IMR-90 (cell line): ENCODE results near the gene C6orf89. TPM values are rescaled to one million over a fixed set of nuclear protein-coding genes. Genes with fewer than 3 reads are reported as not detected.
A peak's percentile ranks its signal among the peaks of the same experiment; 100 is the strongest.

ENCODE experiments used
- ATAC-seq: fragments of 200-7000 bp; cut with Tn5 transposase; 2 replicates; pipeline ENCODE4 v1.9.1; 2020; ENCODE audit warnings: low read depth, mild to moderate bottlenecking, moderate library complexity
- BruUV-seq: library from RNA; stranded (reverse); fragments of 400-500 nt; replicated peaks from 2 replicates; lab custom pipeline; 2021; lab: Mats Ljungman, UMichigan
- CTCF ChIA-PET: fragments of 300-600 bp; formaldehyde crosslinking; extraction: SDS; loops from one replicate; lab custom pipeline; 2021; ENCODE audit warnings: antibody characterized with exemption; lab: Yijun Ruan, JAX
- POLR2A ChIA-PET: fragments of 300-600 bp; sonication (Branson Sonifier 250); formaldehyde crosslinking; loops from one replicate; lab custom pipeline; 2022; ENCODE audit warnings: antibody characterized with exemption; ENCODE audit not compliant: unreplicated experiment; lab: Charles Lee
- DNase-seq: peaks from one replicate; pipeline ENCODE4 v3.0.0; 2013
- H2AFZ ChIP-seq: replicated peaks from 2 replicates; pipeline ENCODE3; 2013; ENCODE audit warnings: low read length, mild to moderate bottlenecking; ENCODE audit not compliant: poor library complexity
- H2AK5ac ChIP-seq: 2 replicates; pipeline ENCODE4 v1.6.1; 2013; ENCODE audit warnings: low read depth, low read length, inconsistent platforms
- H2AK9ac ChIP-seq: replicated peaks from 2 replicates; pipeline ENCODE3; 2013; ENCODE audit warnings: mild to moderate bottlenecking, low read depth, low read length, moderate library complexity; ENCODE audit not compliant: poor library complexity
- H2BK120ac ChIP-seq: 2 replicates; pipeline ENCODE4 v1.6.1; 2013; ENCODE audit warnings: low read depth, low read length, inconsistent platforms
- H2BK15ac ChIP-seq: 3 replicates; pipeline ENCODE4 v1.6.1; 2013; ENCODE audit warnings: low read depth, low read length, inconsistent platforms
- H2BK20ac ChIP-seq: 2 replicates; pipeline ENCODE4 v1.6.1; 2013; ENCODE audit warnings: low read depth, mild to moderate bottlenecking, inconsistent platforms, low read length, moderate library complexity
- H2BK5ac ChIP-seq: 2 replicates; pipeline ENCODE4 v1.6.1; 2013; ENCODE audit warnings: mild to moderate bottlenecking, low read depth, low read length, inconsistent platforms; ENCODE audit not compliant: poor library complexity, severe bottlenecking
- H3K14ac ChIP-seq: replicated peaks from 2 replicates; pipeline ENCODE4 v1.6.1; 2013; ENCODE audit warnings: low read depth, low read length, inconsistent platforms
- H3K18ac ChIP-seq: 2 replicates; pipeline ENCODE4 v1.6.1; 2013; ENCODE audit warnings: low read depth, low read length, control low read depth
- H3K23ac ChIP-seq: 2 replicates; pipeline ENCODE4 v1.6.1; 2013; ENCODE audit warnings: low read depth, low read length, inconsistent platforms
- H3K27ac ChIP-seq: 2 replicates; pipeline ENCODE4 v1.5.1; 2013; ENCODE audit warnings: mild to moderate bottlenecking, control low read depth, low read length; ENCODE audit not compliant: insufficient read depth
- H3K27me3 ChIP-seq: 2 replicates; pipeline ENCODE4 v1.6.1; 2013; ENCODE audit warnings: low read length; ENCODE audit not compliant: control insufficient read depth, insufficient read depth
- H3K36me3 ChIP-seq: 2 replicates; pipeline ENCODE4 v1.6.1; 2013; ENCODE audit warnings: low read length, mixed read lengths; ENCODE audit not compliant: control insufficient read depth, insufficient read depth
- H3K4ac ChIP-seq: 2 replicates; pipeline ENCODE4 v1.6.1; 2013; ENCODE audit warnings: low read depth, low read length, inconsistent platforms
- H3K4me1 ChIP-seq: 2 replicates; pipeline ENCODE4 v1.6.1; 2013; ENCODE audit warnings: low read length, mixed read lengths; ENCODE audit not compliant: control insufficient read depth, insufficient read depth
- H3K4me2 ChIP-seq: 2 replicates; pipeline ENCODE4 v1.6.1; 2013; ENCODE audit warnings: low read depth, mild to moderate bottlenecking, control low read depth, low read length, moderate library complexity
- H3K4me3 ChIP-seq: 2 replicates; pipeline ENCODE4 v1.5.1; 2013; ENCODE audit warnings: low read depth, mild to moderate bottlenecking, control low read depth, low read length, moderate library complexity; ENCODE audit not compliant: insufficient read depth
- H3K56ac ChIP-seq: 2 replicates; pipeline ENCODE4 v1.6.1; 2013; ENCODE audit warnings: low read length, inconsistent platforms; ENCODE audit not compliant: insufficient read depth; ENCODE audit errors: extremely low read depth
- H3K79me1 ChIP-seq, 2 experiments: 2 replicates each; pipeline ENCODE4 v1.6.1; 2013; ENCODE audit warnings: low read length in 2 of 2, inconsistent platforms in 1 of 2, low read depth in 1 of 2
- H3K9ac ChIP-seq: 2 replicates; pipeline ENCODE4 v1.6.1; 2013; ENCODE audit warnings: low read depth, low read length, control low read depth
- H3K9me1 ChIP-seq: 2 replicates; pipeline ENCODE4 v1.6.1; 2013; ENCODE audit warnings: low read length, inconsistent platforms; ENCODE audit not compliant: insufficient read depth
- H3K9me3 ChIP-seq: 2 replicates; pipeline ENCODE4 v1.6.1; 2013; ENCODE audit warnings: low read length; ENCODE audit not compliant: control insufficient read depth, insufficient read depth
- H4K20me1 ChIP-seq: 2 replicates; pipeline ENCODE4 v1.6.1; 2013; ENCODE audit warnings: low read length, inconsistent platforms; ENCODE audit not compliant: insufficient read depth
- H4K5ac ChIP-seq: 2 replicates; pipeline ENCODE4 v1.6.1; 2013; ENCODE audit warnings: mild to moderate bottlenecking, low read depth, low read length, control low read depth
- H4K8ac ChIP-seq, 2 experiments: 2 replicates each; pipeline ENCODE4 v1.6.1; 2013; ENCODE audit warnings: low read depth in 2 of 2, low read length in 2 of 2, control low read depth in 1 of 2, inconsistent platforms in 1 of 2
- H4K91ac ChIP-seq: 2 replicates; pipeline ENCODE4 v1.6.1; 2013; ENCODE audit warnings: low read depth, low read length, inconsistent platforms; ENCODE audit not compliant: insufficient read depth
- CEBPB ChIP-seq: IDR thresholded peaks from 2 replicates; pipeline ENCODE4 v1.6.1; 2012; ENCODE audit warnings: low read depth, low read length, improper control_type of control experiment
- CHD1 ChIP-seq: IDR thresholded peaks from 2 replicates; pipeline ENCODE4 v1.6.1; 2012; ENCODE audit warnings: low read depth, low read length, improper control_type of control experiment
- FOS ChIP-seq: fragments of 150-350 bp; IDR thresholded peaks from 2 replicates; pipeline ENCODE4 v1.6.1; 2016; ENCODE audit warnings: low read depth, low read length
- WGBS, 2 experiments: methylation state at CpG; one replicate each; pipeline versions ENCODE4 v1.1.5 to v1.1.7; 2013; ENCODE audit warnings: missing lambda C conversion rate in 2 of 2; ENCODE audit not compliant: insufficient read length in 1 of 2; ENCODE audit errors: extremely low coverage in 2 of 2; 5-methylcytosine and 5-hydroxymethylcytosine counted together
- dilution Hi-C: fragments of 300-500 bp; cut with HindIII; formaldehyde crosslinking; loops from one replicate; pipeline ENCODE4 v1.14.3; 2018; ENCODE audit warnings: low sequenced_read_pairs; ENCODE audit not compliant: unreplicated experiment
- in situ Hi-C: fragments of 300-500 bp; cut with MboI; formaldehyde crosslinking; loops from 3 replicates; pipeline ENCODE4 v1.14.3; 2019; ENCODE audit warnings: low sequenced_read_pairs, inconsistent platforms, mixed read lengths
- intact Hi-C: fragments of 100-400 bp; cut with micrococcal nuclease; formaldehyde crosslinking; loops from 2 replicates; pipeline ENCODE4 v1.10.0; 2022
- polyA plus RNA-seq, 3 experiments: library from polyadenylated mRNA; depleted of rRNA; stranded (reverse); fragments of >200 nt; gene quantifications; 2 replicates each; pipeline ENCODE4 v1.2.3, GENCODE V29; 2012; ENCODE audit warnings: low replicate concordance in 1 of 3
- total RNA-seq: library from RNA; depleted of rRNA; stranded (reverse); fragments of >200 nt; gene quantifications from 2 replicates; pipeline ENCODE4 v1.2.3, GENCODE V29; 2012

The C6orf89 gene
- total and polyA plus RNA-seq, 2 of the 4 experiments (the other 2 are of a cell fraction): 30.8 to 52.3 TPM

- H3K9me3 ChIP-seq: no peaks in the 10 kb centered on the region
- no peak overlapping the region for H3K18ac ChIP-seq
- H4K20me1 ChIP-seq: peaks cover 18% of the 10 kb centered on the region
- no peak for TF ChIP-seq CEBPB
- no peak for TF ChIP-seq FOS
- no peak for TF ChIP-seq CHD1
- WGBS, 2 experiments: no CpG with 5 or more reads among the region's 2 CpGs
- DNase-seq: no peak
- H2AK9ac ChIP-seq: no peak overlapping the region
- no peak overlapping the region for H3K9ac ChIP-seq
- H3K14ac ChIP-seq: no peak overlapping the region
- peaks cover 20% of the 10 kb centered on the region for H3K4me1 ChIP-seq
- H2BK120ac ChIP-seq: no peak overlapping the region
- no TSS peak for BruUV-seq
- H3K27me3 ChIP-seq: no peaks in the 10 kb centered on the region
- H4K5ac ChIP-seq: no peak overlapping the region
- no peak overlapping the region for H3K4me3 ChIP-seq
- no peak overlapping the region for H4K91ac ChIP-seq
- H3K27ac ChIP-seq: no peak overlapping the region
- peaks cover 13 to 31% of the 10 kb centered on the region in 2 experiments for H3K79me1 ChIP-seq
- H2BK15ac ChIP-seq: no peak overlapping the region
- POLR2A ChIA-PET: no interaction called here
- dilution Hi-C loops: no loop called here
- no peak overlapping the region for H4K8ac ChIP-seq
- H2BK5ac ChIP-seq: no peak overlapping the region
- no peak overlapping the region for H2BK20ac ChIP-seq
- peaks cover 8% of the 10 kb centered on the region; the same call in 1 of the 2 replicates for H3K36me3 ChIP-seq
- ATAC-seq: no peak
- peak overlapping the region; percentile 3; the same call in 1 of the 2 replicates for H2AK5ac ChIP-seq
- no peak overlapping the region for H3K4me2 ChIP-seq
- in situ Hi-C loops: no loop called here
- no peak overlapping the region for H2AFZ ChIP-seq
- peaks cover 15% of the 10 kb centered on the region for H3K9me1 ChIP-seq
- H3K56ac ChIP-seq: no peak overlapping the region
- CTCF ChIA-PET: no interaction called here
- H3K4ac ChIP-seq: no peak overlapping the region
- no peak overlapping the region for H3K23ac ChIP-seq
- intact Hi-C loops: no loop called here
Measured at GRCh38 chr6:36908747-36909146, 23.0 kb downstream of the C6orf89 start.
